ENCODE measurements around the gene TTBK2. TPM values are rescaled to one million over a fixed set of nuclear protein-coding genes. Genes with fewer than 3 reads are reported as not detected.

The TTBK2 gene
- total RNA-seq, 2 donors from 2014 or later: 6.8 to 9.1 TPM

DNA sequence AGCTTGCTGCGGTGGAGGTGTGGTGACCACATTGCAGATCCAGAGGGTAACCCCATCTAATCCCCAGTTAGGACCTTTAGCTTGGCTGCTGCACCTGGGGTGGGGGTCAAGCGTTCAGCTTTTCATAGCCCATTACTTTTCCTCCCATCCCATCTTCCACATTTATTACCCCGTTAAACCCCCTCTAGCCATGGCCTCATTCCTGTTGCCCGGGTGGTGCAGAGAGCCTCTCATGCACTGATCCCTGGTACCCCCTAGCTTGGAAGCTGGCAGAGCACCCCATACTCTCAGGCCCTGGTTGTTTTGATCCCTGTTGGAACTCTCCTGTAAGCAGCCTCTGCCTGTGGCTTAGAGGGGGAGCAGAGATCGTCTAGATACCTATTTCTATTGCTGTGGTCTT lies 204.5 kb downstream of the TTBK2 start:
- no peaks in the 10 kb centered on the region for H3K36me3 ChIP-seq
- H3K9me3 ChIP-seq: no peaks in the 10 kb centered on the region
- no peak for DNase-seq
- TF ChIP-seq, protein P1, sequence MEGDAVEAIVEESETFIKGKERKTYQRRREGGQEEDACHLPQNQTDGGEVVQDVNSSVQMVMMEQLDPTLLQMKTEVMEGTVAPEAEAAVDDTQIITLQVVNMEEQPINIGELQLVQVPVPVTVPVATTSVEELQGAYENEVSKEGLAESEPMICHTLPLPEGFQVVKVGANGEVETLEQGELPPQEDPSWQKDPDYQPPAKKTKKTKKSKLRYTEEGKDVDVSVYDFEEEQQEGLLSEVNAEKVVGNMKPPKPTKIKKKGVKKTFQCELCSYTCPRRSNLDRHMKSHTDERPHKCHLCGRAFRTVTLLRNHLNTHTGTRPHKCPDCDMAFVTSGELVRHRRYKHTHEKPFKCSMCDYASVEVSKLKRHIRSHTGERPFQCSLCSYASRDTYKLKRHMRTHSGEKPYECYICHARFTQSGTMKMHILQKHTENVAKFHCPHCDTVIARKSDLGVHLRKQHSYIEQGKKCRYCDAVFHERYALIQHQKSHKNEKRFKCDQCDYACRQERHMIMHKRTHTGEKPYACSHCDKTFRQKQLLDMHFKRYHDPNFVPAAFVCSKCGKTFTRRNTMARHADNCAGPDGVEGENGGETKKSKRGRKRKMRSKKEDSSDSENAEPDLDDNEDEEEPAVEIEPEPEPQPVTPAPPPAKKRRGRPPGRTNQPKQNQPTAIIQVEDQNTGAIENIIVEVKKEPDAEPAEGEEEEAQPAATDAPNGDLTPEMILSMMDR (IDR thresholded peaks at IDR 0.05): no peak
- H3K27me3 ChIP-seq: no peaks in the 10 kb centered on the region
- H3K9ac ChIP-seq (ENCODE audit: low read depth in 2 of 2, low read length in 2 of 2): no peak overlapping the region
- no peaks in the 10 kb centered on the region for H3K4me1 ChIP-seq
- H3K4me3 ChIP-seq: no peak overlapping the region
- no peak overlapping the region for H3K27ac ChIP-seq
- intact Hi-C loops (cut with DNase I): no loop called here

DNA sequence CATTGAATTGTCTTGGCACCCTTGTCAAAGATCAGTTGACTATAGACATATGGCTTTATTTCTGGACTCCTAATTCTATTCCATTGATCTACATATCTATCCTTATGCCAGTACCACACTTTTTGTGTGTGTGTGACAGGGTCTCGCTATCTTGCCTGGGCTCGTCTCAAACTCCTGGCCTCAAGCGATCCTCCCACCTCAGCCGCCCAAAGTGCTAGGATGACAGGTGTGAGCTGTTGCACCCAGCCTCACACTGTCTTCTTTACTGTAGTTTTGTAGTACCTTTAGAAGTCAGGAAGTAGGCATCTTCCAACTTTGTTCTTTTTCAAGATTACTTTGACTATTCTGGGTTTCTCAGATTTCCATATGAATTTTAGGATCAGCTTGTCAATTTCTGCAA lies 208.0 kb downstream of the TTBK2 start:
- no peak for DNase-seq
- Histone ChIP-seq H3K27me3 (no peaks in the 10 kb centered on the region), H3K4me1 (no peaks in the 10 kb centered on the region), H3K9ac (ENCODE audit: low read depth in 2 of 2, low read length in 2 of 2) (no peak overlapping the region), H3K4me3 (no peak overlapping the region), H3K27ac (no peak overlapping the region), H3K36me3 (no peaks in the 10 kb centered on the region), H3K9me3 (no peaks in the 10 kb centered on the region)
- intact Hi-C loops (cut with DNase I): no loop called here
- TF ChIP-seq, protein P1 (IDR thresholded peaks at IDR 0.05): no peak

DNA sequence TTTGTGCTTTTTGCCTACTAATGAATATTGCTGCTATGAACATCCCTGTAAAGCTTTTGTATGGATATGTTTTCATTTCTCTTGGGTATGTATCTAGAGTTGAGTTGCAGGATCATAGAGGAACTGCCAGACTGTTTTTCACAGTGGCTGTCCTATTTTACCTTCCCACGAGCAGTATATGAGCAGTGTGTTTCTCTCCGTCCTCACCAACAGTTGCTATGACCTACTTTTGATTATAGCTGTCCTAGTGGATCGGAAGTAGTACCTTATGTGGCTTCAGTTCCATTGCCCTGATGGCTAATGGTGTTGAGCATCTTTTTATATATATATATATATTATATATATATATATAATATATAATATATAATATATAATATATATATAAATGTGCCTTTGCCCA lies 208.8 kb downstream of the TTBK2 start:
- Histone ChIP-seq H3K27ac (no peak overlapping the region), H3K36me3 (no peaks in the 10 kb centered on the region), H3K4me3 (no peak overlapping the region), H3K27me3 (no peaks in the 10 kb centered on the region), H3K9ac (ENCODE audit: low read depth in 2 of 2, low read length in 2 of 2) (no peak overlapping the region), H3K9me3 (no peaks in the 10 kb centered on the region), H3K4me1 (no peaks in the 10 kb centered on the region)
- TF ChIP-seq, protein P1 (IDR thresholded peaks at IDR 0.05): no peak
- no peak for DNase-seq
- intact Hi-C loops (cut with DNase I): no loop called here

DNA sequence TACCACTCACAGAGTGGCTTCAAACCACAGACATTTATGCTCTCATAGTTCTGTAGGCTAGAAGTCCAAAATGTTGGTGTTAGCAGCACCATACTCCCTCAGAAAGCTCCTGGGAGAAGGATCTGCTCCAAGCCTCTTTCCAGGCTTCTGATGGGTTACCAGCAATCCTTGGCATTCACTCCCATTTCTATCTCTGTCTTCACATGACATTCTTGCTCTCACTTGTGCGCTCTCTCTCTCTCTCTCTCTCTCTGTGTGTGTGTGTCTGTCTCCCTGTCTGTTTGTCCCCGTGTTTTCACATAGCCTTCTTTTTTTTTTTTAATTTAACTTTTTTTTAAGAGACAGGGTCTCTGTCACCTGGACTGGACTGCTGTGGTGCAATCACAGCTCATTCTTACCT lies 209.9 kb downstream of the TTBK2 start:
- intact Hi-C loops (cut with DNase I): no loop called here
- no peaks in the 10 kb centered on the region for H3K4me1 ChIP-seq
- no peak for DNase-seq

DNA sequence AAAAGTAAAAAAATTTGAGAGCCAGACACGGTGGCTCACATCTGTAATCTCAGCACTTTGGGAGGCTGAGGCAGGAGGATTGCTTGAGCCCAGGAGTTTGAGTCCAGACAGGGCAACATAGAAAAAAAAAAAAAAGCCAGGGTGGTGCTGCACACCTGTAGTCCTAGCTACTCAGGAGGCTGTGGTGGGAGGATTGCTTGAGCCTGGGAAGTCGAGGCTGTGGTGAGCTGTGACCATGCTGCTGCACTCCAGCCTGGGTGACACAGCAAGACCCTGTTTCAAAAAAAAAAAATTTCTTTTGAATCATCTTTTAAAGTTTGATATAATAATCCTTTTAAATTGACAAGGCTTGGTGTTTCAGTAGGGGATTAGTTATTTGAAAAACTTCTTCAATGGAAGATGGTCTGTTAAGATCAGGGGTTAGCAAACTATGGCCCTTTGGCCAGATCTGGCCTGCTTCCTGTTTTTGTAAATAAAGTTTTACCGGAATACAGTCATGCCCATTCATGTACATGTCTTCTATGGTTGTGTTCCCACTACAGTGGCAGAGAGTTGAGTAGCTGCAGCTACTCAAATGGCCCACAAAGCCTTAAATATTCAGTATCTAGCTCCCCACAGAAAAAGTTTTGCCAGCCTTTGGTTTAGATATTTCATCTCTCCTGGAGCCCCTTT lies 212.6 kb downstream of the TTBK2 start:
- H3K36me3 ChIP-seq: no peaks in the 10 kb centered on the region
- no peak overlapping the region for H3K4me3 ChIP-seq
- no peaks in the 10 kb centered on the region for H3K27me3 ChIP-seq
- intact Hi-C loops (cut with DNase I): no loop called here
- no peaks in the 10 kb centered on the region for H3K9me3 ChIP-seq
- no peak overlapping the region for H3K9ac ChIP-seq (ENCODE audit: low read depth in 2 of 2, low read length in 2 of 2)
- TF ChIP-seq, protein P1 (IDR thresholded peaks at IDR 0.05): no peak
- H3K27ac ChIP-seq: no peak overlapping the region
- H3K4me1 ChIP-seq: no peaks in the 10 kb centered on the region
- DNase-seq: no peak

More for the DNA sequence above, 209.9 kb downstream of the TTBK2 start:
- Histone ChIP-seq H3K27me3 (no peaks in the 10 kb centered on the region), H3K36me3 (no peaks in the 10 kb centered on the region), H3K27ac (no peak overlapping the region), H3K4me3 (no peak overlapping the region), H3K9ac (ENCODE audit: low read depth in 2 of 2, low read length in 2 of 2) (no peak overlapping the region), H3K9me3 (no peaks in the 10 kb centered on the region)
- TF ChIP-seq, protein P1 (IDR thresholded peaks at IDR 0.05): no peak
